ENCODE measurements around the gene ZNF157.

DNA sequence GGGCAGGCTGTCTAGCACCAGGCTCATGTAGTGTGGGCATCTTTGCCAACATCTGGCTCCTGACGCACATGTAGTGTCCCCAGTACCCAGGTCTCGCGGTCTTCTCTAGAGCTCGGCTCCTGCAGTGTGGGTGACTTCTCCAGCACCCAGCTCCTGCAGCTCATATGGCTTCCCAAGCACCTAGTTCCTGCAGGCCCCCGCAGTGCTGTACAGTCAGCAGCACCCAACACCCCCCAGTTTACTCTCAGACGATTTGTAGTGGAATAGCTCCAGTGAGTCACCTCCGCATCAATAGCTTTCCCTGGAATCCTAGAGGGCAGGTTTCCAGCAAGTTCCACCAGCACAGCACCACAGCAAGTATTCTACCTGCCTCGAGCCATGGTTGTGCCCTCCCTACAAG is 81.7 kb downstream of the ZNF157 start:
- TF ChIP-seq KAT2A (conservative IDR thresholded peaks at IDR 0.05; ENCODE audit: control insufficient read depth, low read depth, low read length) (no peak), CREB1 (IDR thresholded peaks at IDR 0.05; ENCODE audit: low read depth) (no peak), TCF12 (IDR thresholded peaks at IDR 0.05; ENCODE audit: low read depth, low read length) (no peak), ZZZ3 (IDR thresholded peaks at IDR 0.05; ENCODE audit: control insufficient read depth, insufficient read length, low read depth) (no peak), POLR2AphosphoS5 (IDR thresholded peaks at IDR 0.05; ENCODE audit: low read length) (no peak), CBX5 (IDR thresholded peaks at IDR 0.05; ENCODE audit: low read depth) (no peak), FOS (IDR thresholded peaks at IDR 0.05; ENCODE audit: borderline replicate concordance, extremely low read depth, insufficient read length) (no peak), POLR2A (IDR thresholded peaks at IDR 0.05; ENCODE audit: low read depth, low read length) (no peak), ZSCAN29 (IDR thresholded peaks at IDR 0.05) (no peak)
- TF ChIP-seq, protein P1, sequence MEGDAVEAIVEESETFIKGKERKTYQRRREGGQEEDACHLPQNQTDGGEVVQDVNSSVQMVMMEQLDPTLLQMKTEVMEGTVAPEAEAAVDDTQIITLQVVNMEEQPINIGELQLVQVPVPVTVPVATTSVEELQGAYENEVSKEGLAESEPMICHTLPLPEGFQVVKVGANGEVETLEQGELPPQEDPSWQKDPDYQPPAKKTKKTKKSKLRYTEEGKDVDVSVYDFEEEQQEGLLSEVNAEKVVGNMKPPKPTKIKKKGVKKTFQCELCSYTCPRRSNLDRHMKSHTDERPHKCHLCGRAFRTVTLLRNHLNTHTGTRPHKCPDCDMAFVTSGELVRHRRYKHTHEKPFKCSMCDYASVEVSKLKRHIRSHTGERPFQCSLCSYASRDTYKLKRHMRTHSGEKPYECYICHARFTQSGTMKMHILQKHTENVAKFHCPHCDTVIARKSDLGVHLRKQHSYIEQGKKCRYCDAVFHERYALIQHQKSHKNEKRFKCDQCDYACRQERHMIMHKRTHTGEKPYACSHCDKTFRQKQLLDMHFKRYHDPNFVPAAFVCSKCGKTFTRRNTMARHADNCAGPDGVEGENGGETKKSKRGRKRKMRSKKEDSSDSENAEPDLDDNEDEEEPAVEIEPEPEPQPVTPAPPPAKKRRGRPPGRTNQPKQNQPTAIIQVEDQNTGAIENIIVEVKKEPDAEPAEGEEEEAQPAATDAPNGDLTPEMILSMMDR (IDR thresholded peaks at IDR 0.05 in 2 of 3, conservative IDR thresholded peaks at IDR 0.05 in 1 of 3; ENCODE audit: control insufficient read depth in 2 of 3, extremely low read depth in 1 of 3, insufficient read depth in 1 of 3, low read depth in 3 of 3, low read length in 3 of 3), result no peak
